ENCODE results near the gene KLK15. TPM values are rescaled to one million over a fixed set of nuclear protein-coding genes. Genes with fewer than 3 reads are reported as not detected.

The KLK15 gene
- total and polyA plus RNA-seq, 2 of the 4 experiments (the other 2 are of a cell fraction), result not detected

DNA sequence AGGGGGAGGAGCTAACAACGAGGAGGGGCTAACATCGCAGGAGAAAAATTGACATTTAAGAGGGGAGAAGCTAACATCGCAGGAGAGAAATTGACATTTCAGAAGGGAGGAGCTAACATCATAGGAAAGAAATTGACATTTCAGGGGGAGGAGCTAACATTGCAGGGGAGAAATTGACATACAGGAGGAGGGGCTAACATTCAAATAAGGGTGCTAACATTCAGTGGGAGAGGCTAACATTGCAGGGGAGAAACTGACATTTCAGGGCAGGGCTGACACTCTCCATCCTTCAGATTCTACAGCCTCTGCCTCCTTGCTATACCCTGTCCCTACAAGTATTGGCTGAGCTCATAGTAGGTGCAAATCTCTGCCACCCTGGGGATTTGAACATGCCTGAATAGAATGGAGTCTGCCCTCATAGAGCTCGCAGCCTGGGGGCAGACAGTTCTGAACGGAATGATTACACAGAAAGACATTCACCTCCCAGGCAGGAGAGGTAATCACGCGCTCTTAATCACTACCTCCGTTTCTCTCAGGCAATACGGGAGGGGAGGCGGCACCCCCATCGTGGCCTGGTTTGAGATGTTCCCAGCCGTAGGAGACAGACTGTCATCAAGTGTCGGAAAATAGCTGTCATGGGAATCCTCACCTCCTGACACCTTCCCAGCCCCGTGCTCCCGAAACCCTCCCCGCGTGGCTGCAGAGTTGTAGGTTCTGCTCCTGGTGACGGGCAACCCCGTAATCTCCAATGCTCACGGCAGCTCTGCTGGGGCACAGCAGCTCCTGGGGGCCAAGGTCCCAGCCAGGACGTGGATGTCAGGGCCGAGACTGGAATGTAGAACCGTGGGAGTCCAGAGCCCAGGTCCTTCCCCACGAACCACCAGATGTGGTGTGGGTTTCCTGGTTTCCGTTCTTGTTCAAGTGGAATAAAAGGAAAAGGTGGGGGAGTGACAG lies 53.6 kb downstream of the KLK15 start (continued):
- TF ChIP-seq MXI1 (IDR thresholded peaks at IDR 0.05; ENCODE audit: borderline replicate concordance, low read depth, low read length), result no peak

DNA sequence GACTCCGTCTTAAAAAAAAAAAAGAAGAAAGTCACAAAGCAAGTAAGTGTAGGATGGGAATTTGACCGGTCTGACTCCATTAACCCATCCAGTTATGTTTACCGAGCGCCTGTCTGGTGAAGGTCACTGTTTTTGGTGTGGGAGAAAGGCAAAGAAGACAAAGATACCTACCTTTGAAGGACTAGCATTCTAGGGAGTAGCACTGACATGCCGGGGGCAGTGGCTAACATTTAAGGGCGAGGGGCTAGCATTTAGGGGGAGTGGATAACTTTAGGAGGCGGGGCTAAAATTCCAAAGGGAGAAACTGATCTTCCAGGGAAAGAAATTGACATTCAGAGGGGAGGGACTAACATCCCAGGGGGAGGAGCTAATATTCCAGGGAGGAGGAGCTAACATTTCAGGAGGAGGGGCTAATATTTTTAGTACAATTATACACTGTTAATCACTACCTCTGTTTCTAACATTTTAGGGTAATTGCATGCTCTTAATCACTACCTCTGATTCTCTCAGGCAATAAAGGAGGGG lies 54.4 kb downstream of the KLK15 start:
- H4K91ac ChIP-seq (ENCODE audit: insufficient read depth, low read depth, low read length), result no peak overlapping the region
- no peak overlapping the region for H3K4ac ChIP-seq (ENCODE audit: low read depth, low read length)
- H2BK20ac ChIP-seq (ENCODE audit: low read depth, low read length), result no peak overlapping the region
- no peak overlapping the region for H3K4me3 ChIP-seq (ENCODE audit: insufficient read depth, low read depth, low read length)
- no peak overlapping the region for H3K18ac ChIP-seq (ENCODE audit: low read depth, low read length)
- H3K9me3 ChIP-seq (ENCODE audit: control insufficient read depth, insufficient read depth, low read length), result no peaks in the 10 kb centered on the region
- intact Hi-C loops (cut with micrococcal nuclease), result no loop called here
- no peaks in the 10 kb centered on the region for H4K20me1 ChIP-seq (ENCODE audit: insufficient read depth, low read length)
- ChIA-PET CTCF (no interaction called here), POLR2A (ENCODE audit: unreplicated experiment) (no interaction called here)
- H3K27me3 ChIP-seq (ENCODE audit: control insufficient read depth, insufficient read depth, low read length), result peaks cover 32% of the 10 kb centered on the region
- 80% methylated on average over 1 of the region's 7 CpGs; no CpG with 5 or more reads in 1 of the 2 experiments for WGBS, 2 experiments (ENCODE audit: extremely low coverage in 2 of 2, insufficient read length in 1 of 2)
- no peak overlapping the region for H3K4me2 ChIP-seq (ENCODE audit: low read depth, low read length)
- H3K27ac ChIP-seq (ENCODE audit: insufficient read depth, low read length), result no peak overlapping the region
- in situ Hi-C loops (cut with MboI; ENCODE audit: low sequenced_read_pairs), result loop anchor here (5.0 kb wide), 1 partner anchor 72 kb away; no protein-coding TSS in a partner anchor
- H4K8ac ChIP-seq (ENCODE audit: low read depth in 2 of 2, low read length in 2 of 2), result no peak overlapping the region
- H3K56ac ChIP-seq (ENCODE audit: extremely low read depth, insufficient read depth, low read length), result no peak overlapping the region
- H2BK5ac ChIP-seq (ENCODE audit: low read depth, low read length, poor library complexity, severe bottlenecking), result no peak overlapping the region
- DNase-seq (no peak), ATAC-seq (ENCODE audit: low read depth) (no peak)
- no peak overlapping the region for H2AK9ac ChIP-seq (replicated peaks; ENCODE audit: low read depth, low read length, poor library complexity)
- dilution Hi-C loops (cut with HindIII; ENCODE audit: low sequenced_read_pairs, unreplicated experiment), result no loop called here
- no peak overlapping the region for H2BK120ac ChIP-seq (ENCODE audit: low read depth, low read length)
- no peak overlapping the region for H4K5ac ChIP-seq (ENCODE audit: low read depth, low read length)
- no peak for TF ChIP-seq RAD21 (IDR thresholded peaks at IDR 0.05; ENCODE audit: low read length)
- TF ChIP-seq CHD1 (IDR thresholded peaks at IDR 0.05; ENCODE audit: low read depth, low read length), result no peak
- no peak for TF ChIP-seq SMC3 (IDR thresholded peaks at IDR 0.05; ENCODE audit: low read depth, low read length)
- TF ChIP-seq NFE2L2 (IDR thresholded peaks at IDR 0.05; ENCODE audit: low read depth, low read length), result no peak
- TF ChIP-seq BHLHE40 (IDR thresholded peaks at IDR 0.05; ENCODE audit: low read depth, low read length), result no peak
- no peak for TF ChIP-seq POLR2A (IDR thresholded peaks at IDR 0.05; ENCODE audit: low read depth, low read length)
- no peak for TF ChIP-seq FOS (IDR thresholded peaks at IDR 0.05; ENCODE audit: low read depth, low read length)
- TF ChIP-seq, protein P1, sequence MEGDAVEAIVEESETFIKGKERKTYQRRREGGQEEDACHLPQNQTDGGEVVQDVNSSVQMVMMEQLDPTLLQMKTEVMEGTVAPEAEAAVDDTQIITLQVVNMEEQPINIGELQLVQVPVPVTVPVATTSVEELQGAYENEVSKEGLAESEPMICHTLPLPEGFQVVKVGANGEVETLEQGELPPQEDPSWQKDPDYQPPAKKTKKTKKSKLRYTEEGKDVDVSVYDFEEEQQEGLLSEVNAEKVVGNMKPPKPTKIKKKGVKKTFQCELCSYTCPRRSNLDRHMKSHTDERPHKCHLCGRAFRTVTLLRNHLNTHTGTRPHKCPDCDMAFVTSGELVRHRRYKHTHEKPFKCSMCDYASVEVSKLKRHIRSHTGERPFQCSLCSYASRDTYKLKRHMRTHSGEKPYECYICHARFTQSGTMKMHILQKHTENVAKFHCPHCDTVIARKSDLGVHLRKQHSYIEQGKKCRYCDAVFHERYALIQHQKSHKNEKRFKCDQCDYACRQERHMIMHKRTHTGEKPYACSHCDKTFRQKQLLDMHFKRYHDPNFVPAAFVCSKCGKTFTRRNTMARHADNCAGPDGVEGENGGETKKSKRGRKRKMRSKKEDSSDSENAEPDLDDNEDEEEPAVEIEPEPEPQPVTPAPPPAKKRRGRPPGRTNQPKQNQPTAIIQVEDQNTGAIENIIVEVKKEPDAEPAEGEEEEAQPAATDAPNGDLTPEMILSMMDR (conservative IDR thresholded peaks at IDR 0.05; ENCODE audit: low read depth, low read length), result no peak
- TF ChIP-seq, protein P2, sequence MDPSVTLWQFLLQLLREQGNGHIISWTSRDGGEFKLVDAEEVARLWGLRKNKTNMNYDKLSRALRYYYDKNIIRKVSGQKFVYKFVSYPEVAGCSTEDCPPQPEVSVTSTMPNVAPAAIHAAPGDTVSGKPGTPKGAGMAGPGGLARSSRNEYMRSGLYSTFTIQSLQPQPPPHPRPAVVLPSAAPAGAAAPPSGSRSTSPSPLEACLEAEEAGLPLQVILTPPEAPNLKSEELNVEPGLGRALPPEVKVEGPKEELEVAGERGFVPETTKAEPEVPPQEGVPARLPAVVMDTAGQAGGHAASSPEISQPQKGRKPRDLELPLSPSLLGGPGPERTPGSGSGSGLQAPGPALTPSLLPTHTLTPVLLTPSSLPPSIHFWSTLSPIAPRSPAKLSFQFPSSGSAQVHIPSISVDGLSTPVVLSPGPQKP (IDR thresholded peaks at IDR 0.05; ENCODE audit: borderline replicate concordance, low read depth, low read length), result no peak
- TF ChIP-seq, protein P3, sequence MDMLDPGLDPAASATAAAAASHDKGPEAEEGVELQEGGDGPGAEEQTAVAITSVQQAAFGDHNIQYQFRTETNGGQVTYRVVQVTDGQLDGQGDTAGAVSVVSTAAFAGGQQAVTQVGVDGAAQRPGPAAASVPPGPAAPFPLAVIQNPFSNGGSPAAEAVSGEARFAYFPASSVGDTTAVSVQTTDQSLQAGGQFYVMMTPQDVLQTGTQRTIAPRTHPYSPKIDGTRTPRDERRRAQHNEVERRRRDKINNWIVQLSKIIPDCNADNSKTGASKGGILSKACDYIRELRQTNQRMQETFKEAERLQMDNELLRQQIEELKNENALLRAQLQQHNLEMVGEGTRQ (IDR thresholded peaks at IDR 0.05; ENCODE audit: low read depth, low read length), result no peak
- TF ChIP-seq MAFK (IDR thresholded peaks at IDR 0.05; ENCODE audit: low read depth, low read length), result no peak
- no peak overlapping the region for H2AFZ ChIP-seq (replicated peaks; ENCODE audit: low read length, poor library complexity)
- H3K79me1 ChIP-seq (ENCODE audit: low read depth in 1 of 2, low read length in 2 of 2), result no peaks in the 10 kb centered on the region
- H3K9ac ChIP-seq (ENCODE audit: low read depth, low read length), result no peak overlapping the region
- H2AK5ac ChIP-seq (ENCODE audit: low read depth, low read length), result no peak overlapping the region
- H3K4me1 ChIP-seq (ENCODE audit: control insufficient read depth, insufficient read depth, low read length), result no peaks in the 10 kb centered on the region
- H3K9me1 ChIP-seq (ENCODE audit: insufficient read depth, low read length), result no peaks in the 10 kb centered on the region
- H3K14ac ChIP-seq (replicated peaks; ENCODE audit: low read depth, low read length), result no peak overlapping the region
- H3K23ac ChIP-seq (ENCODE audit: low read depth, low read length), result no peak overlapping the region
- no peaks in the 10 kb centered on the region for H3K36me3 ChIP-seq (ENCODE audit: control insufficient read depth, insufficient read depth, low read length)
- BruUV-seq (replicated peaks), result no TSS peak
- no peak overlapping the region for H2BK15ac ChIP-seq (ENCODE audit: low read depth, low read length)

Data from IMR-90 (cell line).